GM10266 (cell line): ENCODE data around the gene PGC.

Experiments used
- DNase-seq: peaks from one replicate; pipeline ENCODE4 v3.0.0; 2012; ENCODE audit errors: extremely low spot score
- CTCF ChIP-seq: IDR thresholded peaks from 2 replicates; pipeline ENCODE4 v1.5.1; 2012; ENCODE audit warnings: mild to moderate bottlenecking, low read depth; ENCODE audit not compliant: control insufficient read depth, insufficient read depth; ENCODE audit errors: missing control alignments

The PGC gene

GRCh38 chr6:41732149-41732548 is 15.0 kb downstream of the PGC start:
- TF ChIP-seq CTCF = no peak

GRCh38 chr6:41731561-41732086 is 15.6 kb downstream of the PGC start:
- no peak for TF ChIP-seq CTCF
- DNase-seq = no peak

More at GRCh38 chr6:41732149-41732548, 15.0 kb downstream of the PGC start:
- DNase-seq = no peak

GRCh38 chr6:41730531-41731436 is 16.4 kb downstream of the PGC start:
- no peak for DNase-seq
- no peak for TF ChIP-seq CTCF

GRCh38 chr6:41729624-41730023 is 17.6 kb downstream of the PGC start:
- no peak for DNase-seq
- TF ChIP-seq CTCF = no peak

- no peak for DNase-seq
- no peak for TF ChIP-seq CTCF
These were observed 18.2 kb downstream of the PGC start for GRCh38 chr6:41728954-41729353.

GRCh38 chr6:41728073-41728936 is 18.9 kb downstream of the PGC start:
- TF ChIP-seq CTCF = no peak
- DNase-seq = no peak

GRCh38 chr6:41727705-41728072 is 19.5 kb downstream of the PGC start:
- no peak for DNase-seq
- no peak for TF ChIP-seq CTCF
